Activated T-helper 1 cell treated with anti-CD3 and anti-CD28 coated beads, Interleukin-12 subunit alpha, Interleukin-12 subunit beta, Interleukin-2, Interleukin-4 antibody, amounts not matched to agents 30 ng/mL and 10 ng/mL and 1 ng/mL, durations not matched to agents 14 hours and 24 hours and 36 hours (primary cell): Measurements from ENCODE around the gene GID4. TPM values are rescaled to one million over a fixed set of nuclear protein-coding genes. Genes with fewer than 3 reads are reported as not detected.

Experiments used
- DNase-seq: peaks from one replicate; pipeline ENCODE4 v3.0.0; 2021; ENCODE audit warnings: low spot score
- H3K27ac Mint-ChIP-seq: one replicate; pipeline ENCODE4 v1.8.0; 2021; ENCODE audit warnings: mild to moderate bottlenecking, mixed read lengths
- H3K27me3 Mint-ChIP-seq: one replicate; pipeline ENCODE4 v1.8.0; 2022; ENCODE audit warnings: mild to moderate bottlenecking, moderate library complexity, mixed read lengths; ENCODE audit not compliant: insufficient read depth
- H3K36me3 Mint-ChIP-seq: one replicate; pipeline ENCODE4 v1.8.0; 2021; ENCODE audit warnings: low read depth, mixed read lengths
- H3K4me1 Mint-ChIP-seq: one replicate; pipeline ENCODE4 v1.8.0; 2021; ENCODE audit warnings: low read depth, mixed read lengths
- H3K4me3 Mint-ChIP-seq: one replicate; pipeline ENCODE4 v1.8.0; 2021; ENCODE audit warnings: mild to moderate bottlenecking, moderate library complexity, mixed read lengths
- H3K9me3 Mint-ChIP-seq: one replicate; pipeline ENCODE4 v1.8.0; 2021; ENCODE audit warnings: mixed read lengths
- intact Hi-C: fragments of 100-400 bp; cut with micrococcal nuclease; formaldehyde crosslinking; loops from one replicate; pipeline ENCODE4 v1.15.1; 2024
- total RNA-seq: library from RNA; stranded (reverse); gene quantifications from 2 replicates; pipeline ENCODE4 v1.2.3, GENCODE V29; 2022

GID4 gene
- total RNA-seq, 1 donor from 2014 or later: 9.6 TPM

DNA sequence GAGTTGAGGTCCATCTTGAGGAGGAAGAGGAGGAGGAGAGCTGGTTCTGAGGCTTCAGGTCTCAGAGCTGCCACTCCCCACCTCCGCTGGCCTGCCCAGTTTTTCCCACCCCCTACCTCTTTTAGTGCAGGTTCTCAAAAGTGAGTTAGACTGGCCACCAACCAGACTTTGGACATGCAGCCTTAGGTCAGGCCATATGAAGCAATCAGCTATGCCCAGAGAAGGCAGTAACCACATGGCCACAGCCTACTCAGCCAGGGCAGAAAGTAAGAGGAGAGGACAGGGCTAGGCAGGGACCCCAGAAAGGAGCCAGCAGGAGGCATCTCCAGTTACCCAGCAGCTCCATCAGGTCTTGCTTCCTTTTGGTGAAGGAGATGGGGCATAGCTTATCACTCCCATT is 78.3 kb downstream of the GID4 start:
- intact Hi-C loops: no loop called here
- H3K36me3 Mint-ChIP-seq: no peaks in the 10 kb centered on the region
- H3K9me3 Mint-ChIP-seq: peaks cover 6% of the 10 kb centered on the region
- H3K4me3 Mint-ChIP-seq: no peak overlapping the region
- H3K4me1 Mint-ChIP-seq: no peaks in the 10 kb centered on the region
- no peak overlapping the region for H3K27ac Mint-ChIP-seq
- peaks cover 2% of the 10 kb centered on the region for H3K27me3 Mint-ChIP-seq
- no peak for DNase-seq

Other genes starting within 250 kb of the GID4 start
- gene SREBF1, start 202.4 kb upstream of the GID4 start, total RNA-seq: 167 and 172 TPM in 2 replicates
- 9.3 and 10.2 TPM in 2 replicates for gene TOM1L2, start 67.0 kb upstream of the GID4 start, total RNA-seq
- gene DRC3, start 66.5 kb upstream of the GID4 start, total RNA-seq: not detected in 2 replicates
- 34.9 and 37.8 TPM in 2 replicates for gene ATPAF2, start 240 bp upstream of the GID4 start, total RNA-seq
- gene DRG2, start 48.5 kb downstream of the GID4 start, total RNA-seq: 67.5 and 69.2 TPM in 2 replicates
- gene MYO15A, start 69.3 kb downstream of the GID4 start, total RNA-seq: 0.31 and 0.34 TPM in 2 replicates
- 127 and 128 TPM in 2 replicates for gene ALKBH5, start 144.4 kb downstream of the GID4 start, total RNA-seq
- gene LLGL1, start 186.2 kb downstream of the GID4 start, total RNA-seq: 22.6 and 23.4 TPM in 2 replicates
- 268 and 275 TPM in 2 replicates for gene FLII, start 219.3 kb downstream of the GID4 start, total RNA-seq
- gene MIEF2, start 221.3 kb downstream of the GID4 start, total RNA-seq: 5.8 and 7.0 TPM in 2 replicates